GM12878 (cell line): ENCODE data around the gene ZNF526. TPM values are rescaled to one million over a fixed set of nuclear protein-coding genes. Genes with fewer than 3 reads are reported as not detected.

Source experiments
- ATAC-seq: fragments of 200-7000 bp; cut with Tn5 transposase; 3 replicates; pipeline ENCODE4 v1.9.1; 2020; ENCODE audit warnings: mild to moderate bottlenecking, moderate library complexity
- BruUV-seq: library from RNA; stranded (reverse); fragments of 400-500 nt; replicated peaks from 2 replicates; lab custom pipeline; 2021; lab: Mats Ljungman, UMichigan
- CTCF ChIA-PET: fragments of 300-600 bp; sonication (Branson Sonifier 250); formaldehyde crosslinking; extraction: SDS; loops from one replicate; lab custom pipeline; 2021; ENCODE audit warnings: inconsistent platforms; lab: Yijun Ruan, JAX
- POLR2A ChIA-PET: fragments of 350-600 bp; formaldehyde crosslinking; extraction: SDS; loops from one replicate; lab custom pipeline; 2021; ENCODE audit warnings: inconsistent platforms; lab: Charles Lee
- RAD21 ChIA-PET: fragments of 300-600 bp; sonication (Branson Sonifier 250); formaldehyde crosslinking; loops from one replicate; lab custom pipeline; 2023; ENCODE audit warnings: antibody characterized with exemption; ENCODE audit not compliant: unreplicated experiment; lab: Charles Lee
- SMC1A ChIA-PET: fragments of 300-600 bp; sonication (Branson Sonifier 250); formaldehyde crosslinking; loops from one replicate; lab custom pipeline; 2023; ENCODE audit not compliant: unreplicated experiment, uncharacterized antibody; lab: Charles Lee
- DNase-seq: peaks from one replicate; pipeline ENCODE4 v3.0.0-alpha.2; 2011; ENCODE audit warnings: low read depth, low spot score
- FAIRE-seq: peaks from 3 replicates; lab custom pipeline; 2011; peaks lifted over from hg19 to GRCh38; lab: Jason Lieb, UNC
- H2AFZ ChIP-seq: 2 replicates; pipeline ENCODE4 v1.6.0; 2011; ENCODE audit warnings: low read depth, low read length, control low read depth; ENCODE audit not compliant: control insufficient read depth
- H3K27ac ChIP-seq: 2 replicates; pipeline ENCODE4 v1.5.1; 2011; ENCODE audit warnings: control low read depth; ENCODE audit not compliant: control insufficient read depth, insufficient read depth
- H3K27me3 ChIP-seq, 2 experiments: replicated peaks in 1 of 2; 2 replicates each; pipeline versions ENCODE4 v1.6.0 to v1.6.1; 2011; ENCODE audit warnings: low read length in 1 of 2; ENCODE audit not compliant: control insufficient read depth in 2 of 2, insufficient read depth in 2 of 2
- H3K36me3 ChIP-seq, 2 experiments: 2 replicates each; pipeline ENCODE4 v1.5.1; 2011; ENCODE audit warnings: low read length in 1 of 2; ENCODE audit not compliant: control insufficient read depth in 2 of 2, insufficient read depth in 2 of 2
- H3K4me1 ChIP-seq: 2 replicates; pipeline ENCODE4 v1.6.1; 2011; ENCODE audit warnings: mild to moderate bottlenecking, low read length, moderate library complexity, mixed read lengths; ENCODE audit not compliant: control insufficient read depth, insufficient read depth
- H3K4me2 ChIP-seq: 2 replicates; pipeline ENCODE4 v1.6.0; 2011; ENCODE audit warnings: control low read depth; ENCODE audit not compliant: control insufficient read depth, insufficient read depth
- H3K4me3 ChIP-seq: fragments of 200-600 bp; sonication (generic); 2 replicates; pipeline ENCODE4 v1.5.1; 2016
- H3K79me2 ChIP-seq: 2 replicates; pipeline ENCODE4 v1.6.0; 2011; ENCODE audit warnings: low read length; ENCODE audit not compliant: control insufficient read depth, insufficient read depth
- H3K9ac ChIP-seq: 2 replicates; pipeline ENCODE4 v1.8.0; 2011; ENCODE audit warnings: low read length, control low read depth, mixed read lengths; ENCODE audit not compliant: control insufficient read depth, insufficient read depth
- H3K9me3 ChIP-seq: replicated peaks from 3 replicates; pipeline ENCODE4 v1.5.1; 2011; ENCODE audit warnings: mild to moderate bottlenecking, low read length; ENCODE audit not compliant: control insufficient read depth, insufficient read depth
- H4K20me1 ChIP-seq: 2 replicates; pipeline ENCODE4 v1.6.0; 2011; ENCODE audit not compliant: control insufficient read depth, insufficient read depth
- BMI1 ChIP-seq: fragments of 450-650 bp; IDR thresholded peaks from 2 replicates; pipeline ENCODE4 v1.6.1; 2016; ENCODE audit warnings: mild to moderate bottlenecking, moderate library complexity, borderline replicate concordance
- EED ChIP-seq: sonication (generic); IDR thresholded peaks from 2 replicates; pipeline ENCODE4 v1.6.1; 2016; ENCODE audit warnings: antibody characterized with exemption, low read depth
- PAX8 ChIP-seq: fragments of 450-650 bp; IDR thresholded peaks from 2 replicates; pipeline ENCODE4 v1.6.1; 2017; ENCODE audit warnings: mild to moderate bottlenecking, moderate library complexity
- SPI1 ChIP-seq: IDR thresholded peaks from 2 replicates; pipeline ENCODE4 v1.6.1; 2011; ENCODE audit warnings: low read depth, mild to moderate bottlenecking, low read length, moderate library complexity, borderline replicate concordance; ENCODE audit not compliant: insufficient read depth
- STAT1 ChIP-seq: fragments of 450-650 bp; conservative IDR thresholded peaks from 2 replicates; pipeline ENCODE4 v1.6.1; 2014; ENCODE audit warnings: antibody characterized with exemption, mild to moderate bottlenecking
- TCF12 ChIP-seq: IDR thresholded peaks from 2 replicates; pipeline ENCODE4 v1.6.1; 2011; ENCODE audit warnings: low read depth, mild to moderate bottlenecking, low read length
- WRNIP1 ChIP-seq: IDR thresholded peaks from 2 replicates; pipeline ENCODE4 v1.6.1; 2011; ENCODE audit warnings: low read depth, low read length, improper control_type of control experiment, borderline replicate concordance
- WGBS: methylation state at CpG from one replicate; pipeline ENCODE4 v1.1.6; 2016; ENCODE audit warnings: low lambda C conversion rate; ENCODE audit not compliant: insufficient replicate concordance, insufficient coverage; ENCODE audit errors: missing lambda C conversion rate; 5-methylcytosine and 5-hydroxymethylcytosine counted together
- in situ Hi-C: fragments of 300-500 bp; cut with MboI; formaldehyde crosslinking; loops from 9 replicates; pipeline ENCODE4 v1.14.3; 2018; ENCODE audit warnings: mixed read lengths
- intact Hi-C: fragments of 100-400 bp; cut with micrococcal nuclease; formaldehyde crosslinking; loops from one replicate; pipeline ENCODE4 v1.14.2; 2022; ENCODE audit not compliant: unreplicated experiment
- polyA plus RNA-seq, 11 experiments: library from polyadenylated mRNA; depleted of rRNA in 4 of 11; unstranded in 6 of 11; stranded (reverse) in 5 of 11; fragments of >200 nt; fragmentation: Nextera tagmentation in 4 of 11; fragmentation: Illumina TruSeq in 1 of 11; extraction: Ambion mirVana in 4 of 11; extraction: Trizol in 1 of 11; gene quantifications; 1 replicate in 1 of 11; 2 replicates in 10 of 11; pipeline versions ENCODE4 v1.2.1 to v1.2.3, GENCODE V29; 2011 to 2016; ENCODE audit warnings: inconsistent platforms in 2 of 11, missing spikeins in 2 of 11, low read depth in 1 of 11
- total RNA-seq, 4 experiments: library from RNA; depleted of rRNA in 3 of 4; stranded (reverse); fragments of >200 nt in 3 of 4; fragmentation: Illumina TruSeq in 1 of 4; extraction: Trizol in 1 of 4; gene quantifications; 2 replicates each; pipeline versions ENCODE4 v1.2.1 to v1.2.3, GENCODE V29; 2013 to 2021
- TF ChIP-seq, protein P1 (sequence below): fragments of 450-650 bp; formaldehyde crosslinking; IDR thresholded peaks from 2 replicates; pipeline ENCODE4 v1.4.0; 2020; ENCODE audit warnings: mild to moderate bottlenecking, moderate library complexity
- TF ChIP-seq, protein P2 (sequence below): fragments of 450-650 bp; IDR thresholded peaks from 2 replicates; pipeline ENCODE4 v1.6.1; 2018; ENCODE audit warnings: mild to moderate bottlenecking, low read depth, moderate library complexity; ENCODE audit not compliant: partially characterized antibody
- TF ChIP-seq, protein P3 (sequence below): fragments of 450-650 bp; IDR thresholded peaks from 2 replicates; pipeline ENCODE4 v1.6.1; 2017; ENCODE audit warnings: low read depth, mild to moderate bottlenecking, moderate library complexity

The ZNF526 gene
- total and polyA plus RNA-seq, 10 of the 15 experiments (the other 5 are each of a cell fraction or from before 2014, with no cell fraction given): 1.8 to 18.3 (median 5.5) TPM

DNA sequence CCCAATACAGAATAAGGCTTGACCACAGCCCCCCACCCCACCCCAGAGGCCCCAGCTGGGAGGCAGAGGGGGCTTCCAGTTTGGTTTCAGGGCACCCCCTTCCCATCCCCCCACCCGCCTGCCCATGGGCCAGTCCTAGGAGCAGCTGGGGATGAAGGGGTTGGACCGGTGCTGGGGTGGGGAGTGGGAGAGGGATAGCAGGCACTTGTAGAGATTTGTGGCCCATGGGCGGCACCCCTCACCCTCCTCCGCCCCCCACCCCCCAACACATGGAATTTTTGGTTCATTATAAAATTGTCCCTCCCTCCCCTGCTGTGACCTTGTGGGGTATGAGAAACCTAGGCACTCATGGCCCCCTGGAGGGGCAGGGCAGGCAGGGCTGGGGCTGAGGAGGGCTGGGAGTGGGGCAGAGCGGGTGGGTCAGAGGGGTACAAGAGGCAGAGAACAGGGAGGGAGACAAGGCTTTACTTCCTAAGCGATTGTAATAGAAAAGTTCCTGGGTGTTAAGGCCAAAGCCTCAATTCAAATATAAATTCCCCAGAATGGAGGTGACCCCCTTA, 27.6 kb downstream of the ZNF526 start:
- RAD21 ChIA-PET: interaction anchor here (1.4 to 6.0 kb wide), 3 partner anchors 22 to 49 kb away, joined by 3 to 82 read pairs (median 11); partner anchors contain the start of gene CIC
- FAIRE-seq (no peak), ATAC-seq (no peak), DNase-seq (no peak)
- H3K36me3 ChIP-seq: peaks cover 0 to 7% of the 10 kb centered on the region in 2 experiments; a peak in 2 of 4 replicates
- H3K4me2 ChIP-seq: no peak overlapping the region
- no peak overlapping the region for H3K27ac ChIP-seq
- TF ChIP-seq PAX8 (no peak), WRNIP1 (no peak), STAT1 (no peak), SPI1 (no peak), BMI1 (no peak), EED (no peak), TCF12 (no peak)
- TF ChIP-seq, protein P1, sequence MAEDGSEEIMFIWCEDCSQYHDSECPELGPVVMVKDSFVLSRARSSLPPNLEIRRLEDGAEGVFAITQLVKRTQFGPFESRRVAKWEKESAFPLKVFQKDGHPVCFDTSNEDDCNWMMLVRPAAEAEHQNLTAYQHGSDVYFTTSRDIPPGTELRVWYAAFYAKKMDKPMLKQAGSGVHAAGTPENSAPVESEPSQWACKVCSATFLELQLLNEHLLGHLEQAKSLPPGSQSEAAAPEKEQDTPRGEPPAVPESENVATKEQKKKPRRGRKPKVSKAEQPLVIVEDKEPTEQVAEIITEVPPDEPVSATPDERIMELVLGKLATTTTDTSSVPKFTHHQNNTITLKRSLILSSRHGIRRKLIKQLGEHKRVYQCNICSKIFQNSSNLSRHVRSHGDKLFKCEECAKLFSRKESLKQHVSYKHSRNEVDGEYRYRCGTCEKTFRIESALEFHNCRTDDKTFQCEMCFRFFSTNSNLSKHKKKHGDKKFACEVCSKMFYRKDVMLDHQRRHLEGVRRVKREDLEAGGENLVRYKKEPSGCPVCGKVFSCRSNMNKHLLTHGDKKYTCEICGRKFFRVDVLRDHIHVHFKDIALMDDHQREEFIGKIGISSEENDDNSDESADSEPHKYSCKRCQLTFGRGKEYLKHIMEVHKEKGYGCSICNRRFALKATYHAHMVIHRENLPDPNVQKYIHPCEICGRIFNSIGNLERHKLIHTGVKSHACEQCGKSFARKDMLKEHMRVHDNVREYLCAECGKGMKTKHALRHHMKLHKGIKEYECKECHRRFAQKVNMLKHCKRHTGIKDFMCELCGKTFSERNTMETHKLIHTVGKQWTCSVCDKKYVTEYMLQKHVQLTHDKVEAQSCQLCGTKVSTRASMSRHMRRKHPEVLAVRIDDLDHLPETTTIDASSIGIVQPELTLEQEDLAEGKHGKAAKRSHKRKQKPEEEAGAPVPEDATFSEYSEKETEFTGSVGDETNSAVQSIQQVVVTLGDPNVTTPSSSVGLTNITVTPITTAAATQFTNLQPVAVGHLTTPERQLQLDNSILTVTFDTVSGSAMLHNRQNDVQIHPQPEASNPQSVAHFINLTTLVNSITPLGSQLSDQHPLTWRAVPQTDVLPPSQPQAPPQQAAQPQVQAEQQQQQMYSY (CRISPR knock-in tag): no peak
- TF ChIP-seq, protein P2, sequence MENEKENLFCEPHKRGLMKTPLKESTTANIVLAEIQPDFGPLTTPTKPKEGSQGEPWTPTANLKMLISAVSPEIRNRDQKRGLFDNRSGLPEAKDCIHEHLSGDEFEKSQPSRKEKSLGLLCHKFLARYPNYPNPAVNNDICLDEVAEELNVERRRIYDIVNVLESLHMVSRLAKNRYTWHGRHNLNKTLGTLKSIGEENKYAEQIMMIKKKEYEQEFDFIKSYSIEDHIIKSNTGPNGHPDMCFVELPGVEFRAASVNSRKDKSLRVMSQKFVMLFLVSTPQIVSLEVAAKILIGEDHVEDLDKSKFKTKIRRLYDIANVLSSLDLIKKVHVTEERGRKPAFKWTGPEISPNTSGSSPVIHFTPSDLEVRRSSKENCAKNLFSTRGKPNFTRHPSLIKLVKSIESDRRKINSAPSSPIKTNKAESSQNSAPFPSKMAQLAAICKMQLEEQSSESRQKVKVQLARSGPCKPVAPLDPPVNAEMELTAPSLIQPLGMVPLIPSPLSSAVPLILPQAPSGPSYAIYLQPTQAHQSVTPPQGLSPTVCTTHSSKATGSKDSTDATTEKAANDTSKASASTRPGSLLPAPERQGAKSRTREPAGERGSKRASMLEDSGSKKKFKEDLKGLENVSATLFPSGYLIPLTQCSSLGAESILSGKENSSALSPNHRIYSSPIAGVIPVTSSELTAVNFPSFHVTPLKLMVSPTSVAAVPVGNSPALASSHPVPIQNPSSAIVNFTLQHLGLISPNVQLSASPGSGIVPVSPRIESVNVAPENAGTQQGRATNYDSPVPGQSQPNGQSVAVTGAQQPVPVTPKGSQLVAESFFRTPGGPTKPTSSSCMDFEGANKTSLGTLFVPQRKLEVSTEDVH: no peak
- TF ChIP-seq, protein P3, sequence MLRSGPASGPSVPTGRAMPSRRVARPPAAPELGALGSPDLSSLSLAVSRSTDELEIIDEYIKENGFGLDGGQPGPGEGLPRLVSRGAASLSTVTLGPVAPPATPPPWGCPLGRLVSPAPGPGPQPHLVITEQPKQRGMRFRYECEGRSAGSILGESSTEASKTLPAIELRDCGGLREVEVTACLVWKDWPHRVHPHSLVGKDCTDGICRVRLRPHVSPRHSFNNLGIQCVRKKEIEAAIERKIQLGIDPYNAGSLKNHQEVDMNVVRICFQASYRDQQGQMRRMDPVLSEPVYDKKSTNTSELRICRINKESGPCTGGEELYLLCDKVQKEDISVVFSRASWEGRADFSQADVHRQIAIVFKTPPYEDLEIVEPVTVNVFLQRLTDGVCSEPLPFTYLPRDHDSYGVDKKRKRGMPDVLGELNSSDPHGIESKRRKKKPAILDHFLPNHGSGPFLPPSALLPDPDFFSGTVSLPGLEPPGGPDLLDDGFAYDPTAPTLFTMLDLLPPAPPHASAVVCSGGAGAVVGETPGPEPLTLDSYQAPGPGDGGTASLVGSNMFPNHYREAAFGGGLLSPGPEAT: no peak
- H3K79me2 ChIP-seq: peaks cover 29% of the 10 kb centered on the region
- H4K20me1 ChIP-seq: no peaks in the 10 kb centered on the region
- CTCF ChIA-PET: interaction anchor here (0.7 to 6.7 kb wide), 3 partner anchors 8 to 44 kb away, joined by 3 to 111 read pairs (median 3); no protein-coding TSS in a partner anchor
- no peak overlapping the region for H3K4me3 ChIP-seq
- no peak overlapping the region for H3K9ac ChIP-seq
- 95% methylated on average over 4 of the region's 6 CpGs for WGBS
- H2AFZ ChIP-seq: no peak overlapping the region
- SMC1A ChIA-PET: interaction anchor here (1.9 to 6.3 kb wide), 2 partner anchors 31 to 115 kb away, joined by 6 to 70 read pairs; partner anchors contain the start of gene POU2F2
- H3K9me3 ChIP-seq: no peaks in the 10 kb centered on the region
- POLR2A ChIA-PET: interaction anchor here (0.9 to 6.7 kb wide), 2 partner anchors 8 to 33 kb away, joined by 3 to 51 read pairs; no protein-coding TSS in a partner anchor
- BruUV-seq: no TSS peak
- intact Hi-C loops: no loop called here
- H3K4me1 ChIP-seq: peaks cover 17% of the 10 kb centered on the region
- in situ Hi-C loops: no loop called here
- H3K27me3 ChIP-seq: no peaks in the 10 kb centered on the region
